ENCODE measurements around the gene HDAC11.

The HDAC11 gene

GRCh38 chr3:13463618-13464400 is 16.3 kb upstream of the HDAC11 start:
- Histone ChIP-seq H3K9ac (ENCODE audit: low read length) (no peak overlapping the region), H3K36me3 (replicated peaks; ENCODE audit: insufficient read depth, low read length) (no peaks in the 10 kb centered on the region), H3K9me2 (replicated peaks; ENCODE audit: insufficient read depth, low read length) (no peaks in the 10 kb centered on the region), H3K4me2 (ENCODE audit: low read depth, low read length) (no peak overlapping the region), H3K79me2 (ENCODE audit: low read length) (no peaks in the 10 kb centered on the region), H3K4me3 (ENCODE audit: low read length) (no peak overlapping the region), H2AFZ (ENCODE audit: low read length) (no peak overlapping the region), H3K27ac (ENCODE audit: low read length) (no peak overlapping the region), H4K20me1 (ENCODE audit: insufficient read depth, low read length) (no peaks in the 10 kb centered on the region), H3K4me1 (ENCODE audit: low read length) (peaks cover 15% of the 10 kb centered on the region), H3K27me3 (replicated peaks; ENCODE audit: insufficient read depth, low read length) (no peaks in the 10 kb centered on the region), H3K9me3 (replicated peaks; ENCODE audit: insufficient read depth, low read length) (no peaks in the 10 kb centered on the region), H3F3A (ENCODE audit: insufficient read depth, low read length) (no peaks in the 10 kb centered on the region)
- TF ChIP-seq EZH2 (optimal IDR thresholded peaks at IDR 0.05; ENCODE audit: low read depth, low read length) (no peak), CTCF (IDR thresholded peaks at IDR 0.05; ENCODE audit: low read length) (no peak), EZH2phosphoT487 (IDR thresholded peaks at IDR 0.05; ENCODE audit: low read length) (no peak)
- DNase-seq: no peak

GRCh38 chr3:13465236-13465873 is 14.8 kb upstream of the HDAC11 start:
- Histone ChIP-seq H3K4me3 (ENCODE audit: low read length) (no peak overlapping the region), H3K27ac (ENCODE audit: low read length) (no peak overlapping the region), H3K9me2 (replicated peaks; ENCODE audit: insufficient read depth, low read length) (no peaks in the 10 kb centered on the region), H3K9ac (ENCODE audit: low read length) (no peak overlapping the region), H3K4me1 (ENCODE audit: low read length) (peaks cover 15% of the 10 kb centered on the region), H2AFZ (ENCODE audit: low read length) (no peak overlapping the region), H3K9me3 (replicated peaks; ENCODE audit: insufficient read depth, low read length) (no peaks in the 10 kb centered on the region), H3K36me3 (replicated peaks; ENCODE audit: insufficient read depth, low read length) (no peaks in the 10 kb centered on the region), H3K79me2 (ENCODE audit: low read length) (no peaks in the 10 kb centered on the region), H3K4me2 (ENCODE audit: low read depth, low read length) (no peak overlapping the region), H3F3A (ENCODE audit: insufficient read depth, low read length) (no peaks in the 10 kb centered on the region), H4K20me1 (ENCODE audit: insufficient read depth, low read length) (no peaks in the 10 kb centered on the region), H3K27me3 (replicated peaks; ENCODE audit: insufficient read depth, low read length) (no peaks in the 10 kb centered on the region)
- TF ChIP-seq EZH2phosphoT487 (IDR thresholded peaks at IDR 0.05; ENCODE audit: low read length): no peak
- no peak for TF ChIP-seq CTCF (IDR thresholded peaks at IDR 0.05; ENCODE audit: low read length)
- TF ChIP-seq EZH2 (optimal IDR thresholded peaks at IDR 0.05; ENCODE audit: low read depth, low read length): no peak
- no peak for DNase-seq

GRCh38 chr3:13466781-13467180 is 13.3 kb upstream of the HDAC11 start:
- Histone ChIP-seq H3K27me3 (replicated peaks; ENCODE audit: insufficient read depth, low read length) (no peaks in the 10 kb centered on the region), H3K27ac (ENCODE audit: low read length) (no peak overlapping the region), H3K4me3 (ENCODE audit: low read length) (no peak overlapping the region), H3F3A (ENCODE audit: insufficient read depth, low read length) (no peaks in the 10 kb centered on the region), H3K4me1 (ENCODE audit: low read length) (peaks cover 7% of the 10 kb centered on the region), H3K9me2 (replicated peaks; ENCODE audit: insufficient read depth, low read length) (no peaks in the 10 kb centered on the region), H2AFZ (ENCODE audit: low read length) (no peak overlapping the region), H3K79me2 (ENCODE audit: low read length) (no peaks in the 10 kb centered on the region), H3K9me3 (replicated peaks; ENCODE audit: insufficient read depth, low read length) (no peaks in the 10 kb centered on the region), H3K9ac (ENCODE audit: low read length) (no peak overlapping the region), H3K36me3 (replicated peaks; ENCODE audit: insufficient read depth, low read length) (no peaks in the 10 kb centered on the region), H3K4me2 (ENCODE audit: low read depth, low read length) (no peak overlapping the region), H4K20me1 (ENCODE audit: insufficient read depth, low read length) (no peaks in the 10 kb centered on the region)
- DNase-seq: no peak
- TF ChIP-seq EZH2phosphoT487 (IDR thresholded peaks at IDR 0.05; ENCODE audit: low read length) (no peak), EZH2 (optimal IDR thresholded peaks at IDR 0.05; ENCODE audit: low read depth, low read length) (no peak), CTCF (IDR thresholded peaks at IDR 0.05; ENCODE audit: low read length) (no peak)

Measured in MM.1S (cell line).